Gastrocnemius medialis (tissue), 4 donors: ENCODE data around the gene SPATA24.

Experiments
- POLR2A ChIP-seq, 2 donors: fragments of 450-650 bp; IDR thresholded peaks; one replicate each; pipeline ENCODE4 v1.6.1; 2017; ENCODE audit warnings: antibody characterized with exemption in 2 of 2, mild to moderate bottlenecking in 2 of 2, moderate library complexity in 2 of 2
- TF ChIP-seq, protein P1 (sequence below), 5 experiments: fragments of 450-650 bp in 3 of 5; fragments of 200-600 bp in 2 of 5; sonication (generic) in 2 of 5; IDR thresholded peaks in 4 of 5; conservative IDR thresholded peaks in 1 of 5; 1 replicate in 4 of 5; 2 replicates in 1 of 5; pipeline ENCODE4 v1.5.1; 2016 to 2019; ENCODE audit warnings: antibody characterized with exemption in 5 of 5, mild to moderate bottlenecking in 3 of 5, moderate library complexity in 3 of 5

DNA sequence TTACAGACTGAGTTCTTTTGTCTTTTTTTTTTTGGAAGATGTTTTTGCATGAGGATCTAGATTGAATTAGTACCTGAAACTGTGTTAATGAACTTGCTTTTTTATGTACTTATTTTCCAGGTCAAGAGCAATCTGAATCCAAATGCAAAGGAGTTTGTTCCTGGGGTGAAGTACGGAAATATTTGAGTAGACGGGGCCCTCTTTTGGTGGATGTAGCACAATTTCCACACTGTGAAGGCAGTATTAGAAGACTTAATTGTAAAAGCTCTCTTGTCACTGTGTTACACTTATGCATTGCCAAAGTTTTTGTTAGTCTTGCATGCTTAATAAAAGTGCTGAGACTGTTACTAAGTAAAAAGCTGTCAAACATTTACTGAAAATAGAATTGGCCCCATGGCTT, 35.3 kb downstream of the SPATA24 start:
- TF ChIP-seq, protein P1, sequence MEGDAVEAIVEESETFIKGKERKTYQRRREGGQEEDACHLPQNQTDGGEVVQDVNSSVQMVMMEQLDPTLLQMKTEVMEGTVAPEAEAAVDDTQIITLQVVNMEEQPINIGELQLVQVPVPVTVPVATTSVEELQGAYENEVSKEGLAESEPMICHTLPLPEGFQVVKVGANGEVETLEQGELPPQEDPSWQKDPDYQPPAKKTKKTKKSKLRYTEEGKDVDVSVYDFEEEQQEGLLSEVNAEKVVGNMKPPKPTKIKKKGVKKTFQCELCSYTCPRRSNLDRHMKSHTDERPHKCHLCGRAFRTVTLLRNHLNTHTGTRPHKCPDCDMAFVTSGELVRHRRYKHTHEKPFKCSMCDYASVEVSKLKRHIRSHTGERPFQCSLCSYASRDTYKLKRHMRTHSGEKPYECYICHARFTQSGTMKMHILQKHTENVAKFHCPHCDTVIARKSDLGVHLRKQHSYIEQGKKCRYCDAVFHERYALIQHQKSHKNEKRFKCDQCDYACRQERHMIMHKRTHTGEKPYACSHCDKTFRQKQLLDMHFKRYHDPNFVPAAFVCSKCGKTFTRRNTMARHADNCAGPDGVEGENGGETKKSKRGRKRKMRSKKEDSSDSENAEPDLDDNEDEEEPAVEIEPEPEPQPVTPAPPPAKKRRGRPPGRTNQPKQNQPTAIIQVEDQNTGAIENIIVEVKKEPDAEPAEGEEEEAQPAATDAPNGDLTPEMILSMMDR (IDR thresholded peaks at IDR 0.05 in 4 of 5, conservative IDR thresholded peaks at IDR 0.05 in 1 of 5): no peak
- TF ChIP-seq POLR2A (IDR thresholded peaks at IDR 0.05): no peak
